ENCODE data around the gene PTPRN. TPM values are rescaled to one million over a fixed set of nuclear protein-coding genes. Genes with fewer than 3 reads are reported as not detected.
A peak's percentile ranks its signal among the peaks of the same experiment; 100 is the strongest.

Gene PTPRN
- total RNA-seq, 1 experiment from 2014 or later, result not detected

DNA sequence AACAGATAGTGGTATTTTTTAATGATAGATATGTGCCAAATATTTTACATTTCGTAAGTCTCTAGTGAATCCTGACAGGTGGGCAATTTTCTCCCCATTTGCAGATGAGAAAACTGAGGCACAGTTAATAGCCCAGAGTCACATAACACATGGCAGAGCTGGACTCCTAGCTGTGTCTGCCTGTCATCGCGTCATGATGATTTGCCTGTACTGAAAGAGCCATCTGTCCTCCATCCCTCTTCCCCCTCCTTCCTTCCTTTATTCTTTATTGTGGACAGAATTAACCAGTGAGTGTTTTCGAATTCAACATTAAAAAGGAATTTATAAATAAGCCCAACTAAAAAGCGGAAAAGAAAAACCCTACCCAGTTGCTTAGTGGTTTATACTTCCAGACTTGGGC lies 26.8 kb downstream of the PTPRN start:
- H3K9me3 Mint-ChIP-seq (ENCODE audit: low read depth, unreplicated experiment), result no peaks in the 10 kb centered on the region
- CTCF ChIA-PET, result interaction anchor here (1.4 kb wide), 1 partner anchor 28 kb away, joined by 3 read pairs; the partner anchor contains the start of gene TUBA4A
- H3K4me3 Mint-ChIP-seq (ENCODE audit: low read depth, unreplicated experiment), result no peak overlapping the region
- intact Hi-C loops (cut with micrococcal nuclease; ENCODE audit: unreplicated experiment), result no loop called here
- no peak overlapping the region for H3K27ac Mint-ChIP-seq (ENCODE audit: unreplicated experiment)
- BruUV-seq (replicated peaks), result no TSS peak
- TF ChIP-seq, protein P1, sequence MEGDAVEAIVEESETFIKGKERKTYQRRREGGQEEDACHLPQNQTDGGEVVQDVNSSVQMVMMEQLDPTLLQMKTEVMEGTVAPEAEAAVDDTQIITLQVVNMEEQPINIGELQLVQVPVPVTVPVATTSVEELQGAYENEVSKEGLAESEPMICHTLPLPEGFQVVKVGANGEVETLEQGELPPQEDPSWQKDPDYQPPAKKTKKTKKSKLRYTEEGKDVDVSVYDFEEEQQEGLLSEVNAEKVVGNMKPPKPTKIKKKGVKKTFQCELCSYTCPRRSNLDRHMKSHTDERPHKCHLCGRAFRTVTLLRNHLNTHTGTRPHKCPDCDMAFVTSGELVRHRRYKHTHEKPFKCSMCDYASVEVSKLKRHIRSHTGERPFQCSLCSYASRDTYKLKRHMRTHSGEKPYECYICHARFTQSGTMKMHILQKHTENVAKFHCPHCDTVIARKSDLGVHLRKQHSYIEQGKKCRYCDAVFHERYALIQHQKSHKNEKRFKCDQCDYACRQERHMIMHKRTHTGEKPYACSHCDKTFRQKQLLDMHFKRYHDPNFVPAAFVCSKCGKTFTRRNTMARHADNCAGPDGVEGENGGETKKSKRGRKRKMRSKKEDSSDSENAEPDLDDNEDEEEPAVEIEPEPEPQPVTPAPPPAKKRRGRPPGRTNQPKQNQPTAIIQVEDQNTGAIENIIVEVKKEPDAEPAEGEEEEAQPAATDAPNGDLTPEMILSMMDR (IDR thresholded peaks at IDR 0.05; ENCODE audit: unreplicated experiment), result no peak
- peaks cover 34% of the 10 kb centered on the region for H3K4me1 Mint-ChIP-seq (ENCODE audit: low read depth, unreplicated experiment)
- no peak for DNase-seq
- no peaks in the 10 kb centered on the region for H3K27me3 Mint-ChIP-seq (ENCODE audit: unreplicated experiment)
- H3K36me3 Mint-ChIP-seq (ENCODE audit: insufficient read depth, unreplicated experiment), result peaks cover 35% of the 10 kb centered on the region

DNA sequence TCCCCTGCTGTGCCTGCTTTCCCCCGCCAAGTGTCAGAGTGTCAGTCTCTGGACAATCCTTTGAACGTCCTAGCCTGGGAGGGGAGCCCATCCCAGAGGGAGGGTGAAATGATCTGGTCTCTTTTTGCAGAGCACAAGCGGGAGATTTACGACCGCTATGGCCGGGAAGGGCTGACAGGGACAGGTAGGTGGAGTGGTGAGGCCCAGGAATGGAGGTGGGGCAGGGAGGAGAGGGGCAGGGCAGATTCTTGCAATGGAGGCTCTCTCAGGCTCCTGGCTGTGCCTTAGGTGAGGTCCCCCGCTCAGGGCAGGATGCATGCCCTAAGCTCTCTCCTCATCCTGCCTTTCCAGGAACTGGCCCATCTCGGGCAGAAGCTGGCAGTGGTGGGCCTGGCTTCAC lies 27.6 kb downstream of the PTPRN start:
- Mint-ChIP-seq H3K27ac (ENCODE audit: unreplicated experiment) (no peak overlapping the region), H3K36me3 (ENCODE audit: insufficient read depth, unreplicated experiment) (peaks cover 35% of the 10 kb centered on the region), H3K4me3 (ENCODE audit: low read depth, unreplicated experiment) (no peak overlapping the region), H3K9me3 (ENCODE audit: low read depth, unreplicated experiment) (no peaks in the 10 kb centered on the region), H3K27me3 (ENCODE audit: unreplicated experiment) (no peaks in the 10 kb centered on the region), H3K4me1 (ENCODE audit: low read depth, unreplicated experiment) (peaks cover 39% of the 10 kb centered on the region)
- DNase-seq, result no peak
- intact Hi-C loops (cut with micrococcal nuclease; ENCODE audit: unreplicated experiment), result no loop called here
- no TSS peak for BruUV-seq (replicated peaks)
- TF ChIP-seq, protein P1 (IDR thresholded peaks at IDR 0.05; ENCODE audit: unreplicated experiment), result no peak
- CTCF ChIA-PET, result interaction anchor here (1.0 to 1.4 kb wide), 2 partner anchors 13 to 27 kb away, joined by 3 read pairs; partner anchors contain the start of gene TUBA4A

DNA sequence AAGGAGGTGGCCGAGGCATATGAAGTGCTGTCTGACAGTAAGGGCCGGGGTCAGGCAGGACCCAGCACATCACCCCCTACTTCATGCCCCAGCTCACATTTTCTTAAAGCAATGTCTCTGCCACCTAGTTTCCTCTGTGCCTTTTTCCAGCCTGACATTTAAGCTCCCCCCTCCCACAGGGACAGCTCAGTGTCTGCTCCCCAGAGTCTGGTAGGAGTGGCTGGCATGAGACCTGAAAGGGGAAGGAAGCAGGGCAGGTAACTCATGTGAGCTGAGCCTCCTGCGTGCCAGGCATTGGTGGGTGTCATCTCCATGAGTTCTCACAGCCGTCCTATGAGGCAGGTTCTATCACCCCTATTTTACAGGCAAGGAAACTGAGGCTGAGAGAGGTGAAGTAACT lies 28.6 kb downstream of the PTPRN start:
- H3K27me3 Mint-ChIP-seq (ENCODE audit: unreplicated experiment), result no peaks in the 10 kb centered on the region
- intact Hi-C loops (cut with micrococcal nuclease; ENCODE audit: unreplicated experiment), result no loop called here
- no peak overlapping the region for H3K27ac Mint-ChIP-seq (ENCODE audit: unreplicated experiment)
- H3K4me3 Mint-ChIP-seq (ENCODE audit: low read depth, unreplicated experiment), result peak overlapping the region; percentile 87
- CTCF ChIA-PET, result interaction anchor here (1.0 kb wide), 1 partner anchor 14 kb away, joined by 3 read pairs; no protein-coding TSS in a partner anchor
- peaks cover 30% of the 10 kb centered on the region for H3K36me3 Mint-ChIP-seq (ENCODE audit: insufficient read depth, unreplicated experiment)
- TSS peak; percentile 50 for BruUV-seq (replicated peaks)
- no peaks in the 10 kb centered on the region for H3K9me3 Mint-ChIP-seq (ENCODE audit: low read depth, unreplicated experiment)
- DNase-seq, result no peak
- H3K4me1 Mint-ChIP-seq (ENCODE audit: low read depth, unreplicated experiment), result peaks cover 39% of the 10 kb centered on the region
- TF ChIP-seq, protein P1 (IDR thresholded peaks at IDR 0.05; ENCODE audit: unreplicated experiment), result no peak

DNA sequence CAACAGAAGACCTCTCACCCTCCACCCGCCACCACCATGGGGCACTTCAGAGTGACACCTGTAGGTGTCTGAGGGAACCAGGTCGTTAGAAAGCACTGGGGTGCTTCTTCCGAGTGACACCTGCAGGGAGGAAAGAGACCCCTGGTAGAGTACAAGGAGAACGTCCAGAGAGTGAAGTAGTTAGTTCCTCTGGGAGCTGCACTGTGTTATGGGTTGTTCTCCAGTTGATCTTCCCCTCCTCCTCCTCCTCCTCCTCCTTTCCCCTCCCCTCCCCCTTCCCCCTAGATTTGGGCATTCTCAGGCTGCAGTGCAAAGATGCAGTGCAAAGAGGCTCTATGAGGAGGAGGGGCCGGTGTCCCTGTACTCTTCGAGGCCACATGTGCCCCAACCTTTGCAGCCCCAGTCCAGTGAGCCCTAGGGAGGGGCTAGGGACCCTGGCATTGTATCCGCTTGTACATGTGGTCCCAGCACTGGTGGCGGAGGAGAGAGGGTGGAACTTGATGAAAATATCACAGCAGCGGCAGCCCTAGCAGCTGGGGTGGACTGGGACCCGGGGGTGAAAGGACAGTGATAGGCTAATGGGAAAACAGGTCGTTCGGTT lies 29.2 kb downstream of the PTPRN start:
- H3K36me3 Mint-ChIP-seq (ENCODE audit: insufficient read depth, unreplicated experiment), result peaks cover 27% of the 10 kb centered on the region
- intact Hi-C loops (cut with micrococcal nuclease; ENCODE audit: unreplicated experiment), result loop anchor here (1.0 to 5.0 kb wide), 2 partner anchors 31 to 63 kb away; partner anchors contain the start of gene ABCB6
- BruUV-seq (replicated peaks), result no TSS peak
- DNase-seq, result no peak
- H3K9me3 Mint-ChIP-seq (ENCODE audit: low read depth, unreplicated experiment), result no peaks in the 10 kb centered on the region
- H3K27ac Mint-ChIP-seq (ENCODE audit: unreplicated experiment), result peak overlapping the region; percentile 83
- H3K4me1 Mint-ChIP-seq (ENCODE audit: low read depth, unreplicated experiment), result peaks cover 41% of the 10 kb centered on the region
- CTCF ChIA-PET, result interaction anchor here (2.4 to 4.0 kb wide), 2 partner anchors 15 to 31 kb away, joined by 16 to 41 read pairs; no protein-coding TSS in a partner anchor
- peak overlapping the region; percentile 87 for H3K4me3 Mint-ChIP-seq (ENCODE audit: low read depth, unreplicated experiment)
- H3K27me3 Mint-ChIP-seq (ENCODE audit: unreplicated experiment), result no peaks in the 10 kb centered on the region
- TF ChIP-seq, protein P1 (IDR thresholded peaks at IDR 0.05; ENCODE audit: unreplicated experiment), result peak; percentile 2
